Stimulated activated CD4-positive, alpha-beta T cell treated with anti-CD3 and anti-CD28 coated beads, Interleukin-4, amount 100 ng/mL, for 48 hours (primary cell): ENCODE data around the gene RPL18.
"Not testable (repeated sequence)": the region's sequence is repeated elsewhere in the genome, so short reads cannot be mapped to it uniquely, and the experiment has no call there.

ENCODE experiments used
- DNase-seq, 2 donors: peaks; one replicate each; pipeline ENCODE4 v3.0.0-alpha.2; 2020; ENCODE audit warnings: low read depth in 2 of 2

The RPL18 gene

GRCh38 chr19:48618916-48619691 is at the start of gene RPL18, which contains the start of gene SPHK2:
Gene RPL18, minus strand, starts transcription at chr19:48619178. Its CDS starts 35 bp downstream, at chr19:48619143.
Gene SPHK2, plus strand, starts transcription at chr19:48619506. Its CDS starts 1,009 bp downstream, at chr19:48620515.
- peak; percentile 90 to 95 for DNase-seq

GRCh38 chr19:48668761-48669160 is 49.8 kb upstream of the RPL18 start:
- no peak for DNase-seq

GRCh38 chr19:48668332-48668731 is 49.4 kb upstream of the RPL18 start:
- no peak for DNase-seq

GRCh38 chr19:48665786-48666185 is 46.8 kb upstream of the RPL18 start:
- no peak for DNase-seq

- no peak for DNase-seq
Measured at GRCh38 chr19:48664476-48664875, 45.5 kb upstream of the RPL18 start.

GRCh38 chr19:48663667-48664066 is 44.7 kb upstream of the RPL18 start:
- no peak for DNase-seq

GRCh38 chr19:48661711-48662090 is 42.7 kb upstream of the RPL18 start:
- no peak for DNase-seq

GRCh38 chr19:48660852-48661710 is 42.1 kb upstream of the RPL18 start:
- DNase-seq: peak; percentile 76 to 80

GRCh38 chr19:48659768-48660167 is 40.8 kb upstream of the RPL18 start:
- DNase-seq: no peak

- no peak for DNase-seq
Measured at GRCh38 chr19:48658483-48658882, 39.5 kb upstream of the RPL18 start.

- not testable (repeated sequence) for DNase-seq
Measured at GRCh38 chr19:48657828-48658227, 38.9 kb upstream of the RPL18 start.

- no peak for DNase-seq
Measured at GRCh38 chr19:48656840-48657474, 38.0 kb upstream of the RPL18 start.

GRCh38 chr19:48654299-48655059 is 35.5 kb upstream of the RPL18 start:
- DNase-seq: no peak

- DNase-seq: no peak
Measured at GRCh38 chr19:48651683-48652048, 32.7 kb upstream of the RPL18 start.

- no peak for DNase-seq
Measured at GRCh38 chr19:48650974-48651682, 32.1 kb upstream of the RPL18 start.

GRCh38 chr19:48648134-48648533 is 29.2 kb upstream of the RPL18 start:
- DNase-seq: no peak

- no peak for DNase-seq
Measured at GRCh38 chr19:48646722-48647216, 27.8 kb upstream of the RPL18 start.

- peak; percentile 88 for DNase-seq
Measured at GRCh38 chr19:48646001-48646721, 27.2 kb upstream of the RPL18 start, which contains the start of gene CA11. Gene CA11, minus strand, starts transcription at chr19:48646187. Its CDS starts 555 bp downstream, at chr19:48645632.

- no peak for DNase-seq
Measured at GRCh38 chr19:48645620-48646000, 26.6 kb upstream of the RPL18 start.
